ENCODE data around the gene ZSWIM7. TPM values are rescaled to one million over a fixed set of nuclear protein-coding genes. Genes with fewer than 3 reads are reported as not detected.

The ZSWIM7 gene
- total and polyA plus RNA-seq, 7 donors = 13.0 to 55.5 (median 25.8) TPM

- TF ChIP-seq CTCF (IDR thresholded peaks at IDR 0.05) = no peak
- no peak for TF ChIP-seq EP300 (IDR thresholded peaks at IDR 0.05)
- no peak for TF ChIP-seq POLR2A (IDR thresholded peaks at IDR 0.05)
- no peak for TF ChIP-seq POLR2AphosphoS5 (IDR thresholded peaks at IDR 0.05)
- Histone ChIP-seq H3K36me3 (no peaks in the 10 kb centered on the region), H3K4me1 (peaks cover 0 to 58% (median 38%) of the 10 kb centered on the region in 4 donors), H3K9me3 (no peaks in the 10 kb centered on the region), H3K27ac (no peak overlapping the region), H3K4me3 (no peak overlapping the region), H3K27me3 (no peaks in the 10 kb centered on the region)
- peak; percentile 61 for DNase-seq
- WGBS, 2 donors = 60 to 65% methylated on average over 9 of the region's 9 CpGs
- intact Hi-C loops (cut with DNase I) = loop anchor here (10.0 kb wide), 2 partner anchors 574 to 664 kb away; partner anchors contain the start of gene PMP22
Measured at GRCh38 chr17:15928286-15928785, 71.2 kb downstream of the ZSWIM7 start.

Other genes starting within 250 kb of the ZSWIM7 start
- 1 to 10 TPM; 2.2 to 5.4 (median 3.9) TPM for gene ADORA2B, start 54.6 kb downstream of the ZSWIM7 start, total RNA-seq
- 10 to 100 TPM in 2 of 3 donors, 1 to 10 TPM in 1; 9.9 to 21.4 (median 12.0) TPM for gene ADORA2B, start 54.6 kb downstream of the ZSWIM7 start, polyA plus RNA-seq
- gene TTC19, start 120 bp upstream of the ZSWIM7 start, total RNA-seq = 10 to 100 TPM; 41.0 to 59.1 (median 42.8) TPM
- gene TTC19, start 120 bp upstream of the ZSWIM7 start, polyA plus RNA-seq = 10 to 100 TPM; 24.6 to 33.5 (median 32.3) TPM
- 100 to 1,000 TPM in 3 of 4 donors, 10 to 100 TPM in 1; 93.1 to 160 (median 112) TPM for gene NCOR1, start 215.8 kb upstream of the ZSWIM7 start, total RNA-seq
- gene NCOR1, start 215.8 kb upstream of the ZSWIM7 start, polyA plus RNA-seq = 10 to 100 TPM; 25.8 to 86.9 (median 40.0) TPM
- 10 to 100 TPM; 20.3 to 42.4 (median 33.0) TPM for gene PIGL, start 217.5 kb upstream of the ZSWIM7 start, total RNA-seq
- gene PIGL, start 217.5 kb upstream of the ZSWIM7 start, polyA plus RNA-seq = 10 to 100 TPM in 1 of 3 donors, 1 to 10 TPM in 2; 3.0 to 24.2 (median 5.1) TPM

Data from sigmoid colon (tissue), 7 donors.